ENCODE data around the gene BRD2. TPM values are rescaled to one million over a fixed set of nuclear protein-coding genes. Genes with fewer than 3 reads are reported as not detected.

Gene BRD2
- total and polyA plus RNA-seq, 2 of the 4 experiments (the other 2 are of a cell fraction) = 99.5 to 144 TPM

GRCh38 chr6:32956176-32956575 lies 12.2 kb upstream of the BRD2 start:
- no peak overlapping the region for H2BK120ac ChIP-seq (ENCODE audit: low read depth, low read length)
- H3K9me1 ChIP-seq (ENCODE audit: insufficient read depth, low read length) = peaks cover 4% of the 10 kb centered on the region; the same call in 1 of the 2 replicates
- H3K9me3 ChIP-seq (ENCODE audit: control insufficient read depth, insufficient read depth, low read length) = no peaks in the 10 kb centered on the region
- no peak overlapping the region for H2AK5ac ChIP-seq (ENCODE audit: low read depth, low read length)
- no peak overlapping the region for H3K4ac ChIP-seq (ENCODE audit: low read depth, low read length)
- no peak for ATAC-seq (ENCODE audit: low read depth)
- no peak overlapping the region for H3K4me2 ChIP-seq (ENCODE audit: low read depth, low read length)
- TF ChIP-seq RAD21 (IDR thresholded peaks at IDR 0.05; ENCODE audit: low read length) (no peak), CEBPB (IDR thresholded peaks at IDR 0.05; ENCODE audit: low read depth, low read length) (no peak), MXI1 (IDR thresholded peaks at IDR 0.05; ENCODE audit: borderline replicate concordance, low read depth, low read length) (no peak), MAFK (IDR thresholded peaks at IDR 0.05; ENCODE audit: low read depth, low read length) (no peak), ELK1 (IDR thresholded peaks at IDR 0.05; ENCODE audit: borderline replicate concordance, low read depth, low read length) (no peak), MAZ (IDR thresholded peaks at IDR 0.05; ENCODE audit: borderline replicate concordance, low read depth, low read length) (no peak), FOS (IDR thresholded peaks at IDR 0.05; ENCODE audit: low read depth, low read length) (no peak), BHLHE40 (IDR thresholded peaks at IDR 0.05; ENCODE audit: low read depth, low read length) (no peak), RCOR1 (IDR thresholded peaks at IDR 0.05; ENCODE audit: insufficient replicate concordance, low read length) (no peak), RFX5 (IDR thresholded peaks at IDR 0.05; ENCODE audit: low read depth, low read length) (no peak), CHD1 (IDR thresholded peaks at IDR 0.05; ENCODE audit: low read depth, low read length) (no peak), NFE2L2 (IDR thresholded peaks at IDR 0.05; ENCODE audit: low read depth, low read length) (no peak), POLR2A (IDR thresholded peaks at IDR 0.05; ENCODE audit: low read depth, low read length) (no peak)
- TF ChIP-seq, protein P1, sequence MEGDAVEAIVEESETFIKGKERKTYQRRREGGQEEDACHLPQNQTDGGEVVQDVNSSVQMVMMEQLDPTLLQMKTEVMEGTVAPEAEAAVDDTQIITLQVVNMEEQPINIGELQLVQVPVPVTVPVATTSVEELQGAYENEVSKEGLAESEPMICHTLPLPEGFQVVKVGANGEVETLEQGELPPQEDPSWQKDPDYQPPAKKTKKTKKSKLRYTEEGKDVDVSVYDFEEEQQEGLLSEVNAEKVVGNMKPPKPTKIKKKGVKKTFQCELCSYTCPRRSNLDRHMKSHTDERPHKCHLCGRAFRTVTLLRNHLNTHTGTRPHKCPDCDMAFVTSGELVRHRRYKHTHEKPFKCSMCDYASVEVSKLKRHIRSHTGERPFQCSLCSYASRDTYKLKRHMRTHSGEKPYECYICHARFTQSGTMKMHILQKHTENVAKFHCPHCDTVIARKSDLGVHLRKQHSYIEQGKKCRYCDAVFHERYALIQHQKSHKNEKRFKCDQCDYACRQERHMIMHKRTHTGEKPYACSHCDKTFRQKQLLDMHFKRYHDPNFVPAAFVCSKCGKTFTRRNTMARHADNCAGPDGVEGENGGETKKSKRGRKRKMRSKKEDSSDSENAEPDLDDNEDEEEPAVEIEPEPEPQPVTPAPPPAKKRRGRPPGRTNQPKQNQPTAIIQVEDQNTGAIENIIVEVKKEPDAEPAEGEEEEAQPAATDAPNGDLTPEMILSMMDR (conservative IDR thresholded peaks at IDR 0.05; ENCODE audit: low read depth, low read length) = no peak
- TF ChIP-seq, protein P2, sequence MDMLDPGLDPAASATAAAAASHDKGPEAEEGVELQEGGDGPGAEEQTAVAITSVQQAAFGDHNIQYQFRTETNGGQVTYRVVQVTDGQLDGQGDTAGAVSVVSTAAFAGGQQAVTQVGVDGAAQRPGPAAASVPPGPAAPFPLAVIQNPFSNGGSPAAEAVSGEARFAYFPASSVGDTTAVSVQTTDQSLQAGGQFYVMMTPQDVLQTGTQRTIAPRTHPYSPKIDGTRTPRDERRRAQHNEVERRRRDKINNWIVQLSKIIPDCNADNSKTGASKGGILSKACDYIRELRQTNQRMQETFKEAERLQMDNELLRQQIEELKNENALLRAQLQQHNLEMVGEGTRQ (IDR thresholded peaks at IDR 0.05; ENCODE audit: low read depth, low read length) = no peak
- H2AK9ac ChIP-seq (replicated peaks; ENCODE audit: low read depth, low read length, poor library complexity) = no peak overlapping the region
- H3K18ac ChIP-seq (ENCODE audit: low read depth, low read length) = no peak overlapping the region
- WGBS, 2 experiments (ENCODE audit: extremely low coverage in 2 of 2, insufficient read length in 1 of 2) = no CpG with 5 or more reads among the region's 2 CpGs
- no peaks in the 10 kb centered on the region for H3K36me3 ChIP-seq (ENCODE audit: control insufficient read depth, insufficient read depth, low read length)
- H3K9ac ChIP-seq (ENCODE audit: low read depth, low read length) = no peak overlapping the region
- no peaks in the 10 kb centered on the region for H4K20me1 ChIP-seq (ENCODE audit: insufficient read depth, low read length)
- H3K4me3 ChIP-seq (ENCODE audit: insufficient read depth, low read depth, low read length) = no peak overlapping the region
- no peak overlapping the region for H2BK20ac ChIP-seq (ENCODE audit: low read depth, low read length)
- intact Hi-C loops (cut with micrococcal nuclease) (no loop called here), in situ Hi-C loops (cut with MboI; ENCODE audit: low sequenced_read_pairs) (loop anchor here (25.0 kb wide), 1 partner anchor 769 kb away; the partner anchor contains the start of genes AGER, AGPAT1, GPSM3 and PBX2), dilution Hi-C loops (cut with HindIII; ENCODE audit: low sequenced_read_pairs, unreplicated experiment) (no loop called here)
- H3K27ac ChIP-seq (ENCODE audit: insufficient read depth, low read length) = no peak overlapping the region
- POLR2A ChIA-PET (ENCODE audit: unreplicated experiment) = no interaction called here
- H4K8ac ChIP-seq (ENCODE audit: low read depth in 2 of 2, low read length in 2 of 2) = no peak overlapping the region
- peaks cover 3% of the 10 kb centered on the region; the same call in 1 of the 2 replicates for H3K4me1 ChIP-seq (ENCODE audit: control insufficient read depth, insufficient read depth, low read length)
- BruUV-seq (replicated peaks) = no TSS peak
- H2AFZ ChIP-seq (replicated peaks; ENCODE audit: low read length, poor library complexity) = no peak overlapping the region
- no peak overlapping the region for H3K56ac ChIP-seq (ENCODE audit: extremely low read depth, insufficient read depth, low read length)
- H4K5ac ChIP-seq (ENCODE audit: low read depth, low read length) = no peak overlapping the region
- no peak for DNase-seq
- H3K14ac ChIP-seq (replicated peaks; ENCODE audit: low read depth, low read length) = no peak overlapping the region
- no peaks in the 10 kb centered on the region for H3K27me3 ChIP-seq (ENCODE audit: control insufficient read depth, insufficient read depth, low read length)
- CTCF ChIA-PET = no interaction called here
- peaks cover 3 to 7% of the 10 kb centered on the region in 2 experiments; a peak in 1 of 4 replicates for H3K79me1 ChIP-seq (ENCODE audit: low read depth in 1 of 2, low read length in 2 of 2)
- no peak overlapping the region for H2BK5ac ChIP-seq (ENCODE audit: low read depth, low read length, poor library complexity, severe bottlenecking)
- no peak overlapping the region for H3K23ac ChIP-seq (ENCODE audit: low read depth, low read length)
- H4K91ac ChIP-seq (ENCODE audit: insufficient read depth, low read depth, low read length) = no peak overlapping the region
- no peak overlapping the region for H2BK15ac ChIP-seq (ENCODE audit: low read depth, low read length)
